ENCODE results near the gene PANX2. TPM values are rescaled to one million over a fixed set of nuclear protein-coding genes. Genes with fewer than 3 reads are reported as not detected.

PANX2 gene
- total and polyA plus RNA-seq, 2 experiments from 2014 or later = 2.8 to 5.1 TPM

Other genes starting within 250 kb of the PANX2 start
- 30.6 and 37.3 TPM in 2 replicates for gene PIM3, start 210.0 kb upstream of the PANX2 start, total RNA-seq (2014; rRNA removed; shearing (Covaris generic))
- gene PIM3, start 210.0 kb upstream of the PANX2 start, polyA plus RNA-seq (2016; fragmentation: Nextera tagmentation; extraction: Ambion mirVana) = 17.7 and 18.8 TPM in 2 replicates
- 0.31 TPM in 1 of 2 replicates, not detected in the other for gene IL17REL, start 158.0 kb upstream of the PANX2 start, total RNA-seq (2014; rRNA removed; shearing (Covaris generic))
- not detected in 2 replicates for gene IL17REL, start 158.0 kb upstream of the PANX2 start, polyA plus RNA-seq (2016; fragmentation: Nextera tagmentation; extraction: Ambion mirVana)
- gene TTLL8, start 112.4 kb upstream of the PANX2 start, total RNA-seq (2014; rRNA removed; shearing (Covaris generic)) = not detected in 2 replicates
- gene TTLL8, start 112.4 kb upstream of the PANX2 start, polyA plus RNA-seq (2016; fragmentation: Nextera tagmentation; extraction: Ambion mirVana) = not detected in 2 replicates
- gene MLC1, start 85.3 kb upstream of the PANX2 start, total RNA-seq (2014; rRNA removed; shearing (Covaris generic)) = not detected in 2 replicates
- gene MLC1, start 85.3 kb upstream of the PANX2 start, polyA plus RNA-seq (2016; fragmentation: Nextera tagmentation; extraction: Ambion mirVana) = not detected in 2 replicates
- 0.62 and 0.73 TPM in 2 replicates for gene MOV10L1, start 80.7 kb upstream of the PANX2 start, total RNA-seq (2014; rRNA removed; shearing (Covaris generic))
- gene MOV10L1, start 80.7 kb upstream of the PANX2 start, polyA plus RNA-seq (2016; fragmentation: Nextera tagmentation; extraction: Ambion mirVana) = 1.2 and 1.8 TPM in 2 replicates
- gene TRABD, start 15.2 kb downstream of the PANX2 start, total RNA-seq (2014; rRNA removed; shearing (Covaris generic)) = 58.6 and 66.1 TPM in 2 replicates
- gene TRABD, start 15.2 kb downstream of the PANX2 start, polyA plus RNA-seq (2016; fragmentation: Nextera tagmentation; extraction: Ambion mirVana) = 40.8 and 44.1 TPM in 2 replicates
- gene SELENOO, start 30.3 kb downstream of the PANX2 start, total RNA-seq (2014; rRNA removed; shearing (Covaris generic)) = 16.9 and 21.3 TPM in 2 replicates
- 6.8 and 8.6 TPM in 2 replicates for gene SELENOO, start 30.3 kb downstream of the PANX2 start, polyA plus RNA-seq (2016; fragmentation: Nextera tagmentation; extraction: Ambion mirVana)
- 32.7 and 47.1 TPM in 2 replicates for gene TUBGCP6, start 74.3 kb downstream of the PANX2 start, total RNA-seq (2014; rRNA removed; shearing (Covaris generic))
- 18.6 TPM in 2 replicates for gene TUBGCP6, start 74.3 kb downstream of the PANX2 start, polyA plus RNA-seq (2016; fragmentation: Nextera tagmentation; extraction: Ambion mirVana)
- 32.4 and 41.9 TPM in 2 replicates for gene HDAC10, start 80.5 kb downstream of the PANX2 start, total RNA-seq (2014; rRNA removed; shearing (Covaris generic))
- 4.1 and 5.1 TPM in 2 replicates for gene HDAC10, start 80.5 kb downstream of the PANX2 start, polyA plus RNA-seq (2016; fragmentation: Nextera tagmentation; extraction: Ambion mirVana)
- 20.4 and 26.1 TPM in 2 replicates for gene MAPK12, start 91.0 kb downstream of the PANX2 start, total RNA-seq (2014; rRNA removed; shearing (Covaris generic))
- gene MAPK12, start 91.0 kb downstream of the PANX2 start, polyA plus RNA-seq (2016; fragmentation: Nextera tagmentation; extraction: Ambion mirVana) = 10.4 and 15.8 TPM in 2 replicates
- 1.6 and 1.9 TPM in 2 replicates for gene MAPK11, start 99.6 kb downstream of the PANX2 start, total RNA-seq (2014; rRNA removed; shearing (Covaris generic))
- gene MAPK11, start 99.6 kb downstream of the PANX2 start, polyA plus RNA-seq (2016; fragmentation: Nextera tagmentation; extraction: Ambion mirVana) = 0.34 and 0.78 TPM in 2 replicates
- gene PLXNB2, start 136.9 kb downstream of the PANX2 start, total RNA-seq (2014; rRNA removed; shearing (Covaris generic)) = 66.3 and 70.4 TPM in 2 replicates
- gene PLXNB2, start 136.9 kb downstream of the PANX2 start, polyA plus RNA-seq (2016; fragmentation: Nextera tagmentation; extraction: Ambion mirVana) = 29.1 and 33.0 TPM in 2 replicates
- 1.3 TPM in 2 replicates for gene DENND6B, start 156.3 kb downstream of the PANX2 start, total RNA-seq (2014; rRNA removed; shearing (Covaris generic))
- 0.12 and 0.71 TPM in 2 replicates for gene DENND6B, start 156.3 kb downstream of the PANX2 start, polyA plus RNA-seq (2016; fragmentation: Nextera tagmentation; extraction: Ambion mirVana)
- 37.5 and 45.8 TPM in 2 replicates for gene PPP6R2, start 172.6 kb downstream of the PANX2 start, total RNA-seq (2014; rRNA removed; shearing (Covaris generic))
- gene PPP6R2, start 172.6 kb downstream of the PANX2 start, polyA plus RNA-seq (2016; fragmentation: Nextera tagmentation; extraction: Ambion mirVana) = 11.9 and 13.4 TPM in 2 replicates